ENCODE measurements around the gene CCL2.
A peak's percentile ranks its signal among the peaks of the same experiment; 100 is the strongest.

The CCL2 gene

DNA sequence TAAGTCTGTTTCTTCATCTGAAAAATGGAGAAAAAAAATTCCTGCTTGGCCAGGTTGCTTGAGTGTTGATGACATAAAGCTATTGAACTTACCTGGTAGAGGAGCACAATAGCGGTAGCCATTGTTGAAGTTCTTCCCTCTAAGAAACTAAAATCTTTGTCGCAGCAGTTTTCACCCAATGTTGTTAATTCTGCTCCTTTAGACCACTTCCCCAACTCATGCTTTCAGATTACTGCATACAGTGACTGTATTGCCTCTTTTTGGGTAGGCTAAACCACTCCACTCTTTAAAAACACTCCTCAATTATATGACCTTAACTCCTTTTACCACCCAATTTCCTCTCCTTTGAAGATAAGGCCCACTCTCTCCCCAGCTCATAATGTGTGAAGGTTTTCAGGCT lies 35.7 kb upstream of the CCL2 start:
- H3K4me3 ChIP-seq (ENCODE audit: low read depth in 1 of 2, low read length in 1 of 2): no peak overlapping the region
- H3K27me3 ChIP-seq: no peaks in the 10 kb centered on the region
- H3K9me3 ChIP-seq: no peaks in the 10 kb centered on the region
- H3K27ac ChIP-seq: peak overlapping the region; percentile 28
- no peaks in the 10 kb centered on the region for H3K36me3 ChIP-seq
- TF ChIP-seq, protein P1, sequence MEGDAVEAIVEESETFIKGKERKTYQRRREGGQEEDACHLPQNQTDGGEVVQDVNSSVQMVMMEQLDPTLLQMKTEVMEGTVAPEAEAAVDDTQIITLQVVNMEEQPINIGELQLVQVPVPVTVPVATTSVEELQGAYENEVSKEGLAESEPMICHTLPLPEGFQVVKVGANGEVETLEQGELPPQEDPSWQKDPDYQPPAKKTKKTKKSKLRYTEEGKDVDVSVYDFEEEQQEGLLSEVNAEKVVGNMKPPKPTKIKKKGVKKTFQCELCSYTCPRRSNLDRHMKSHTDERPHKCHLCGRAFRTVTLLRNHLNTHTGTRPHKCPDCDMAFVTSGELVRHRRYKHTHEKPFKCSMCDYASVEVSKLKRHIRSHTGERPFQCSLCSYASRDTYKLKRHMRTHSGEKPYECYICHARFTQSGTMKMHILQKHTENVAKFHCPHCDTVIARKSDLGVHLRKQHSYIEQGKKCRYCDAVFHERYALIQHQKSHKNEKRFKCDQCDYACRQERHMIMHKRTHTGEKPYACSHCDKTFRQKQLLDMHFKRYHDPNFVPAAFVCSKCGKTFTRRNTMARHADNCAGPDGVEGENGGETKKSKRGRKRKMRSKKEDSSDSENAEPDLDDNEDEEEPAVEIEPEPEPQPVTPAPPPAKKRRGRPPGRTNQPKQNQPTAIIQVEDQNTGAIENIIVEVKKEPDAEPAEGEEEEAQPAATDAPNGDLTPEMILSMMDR (IDR thresholded peaks at IDR 0.05): no peak
- peaks cover 14 to 27% of the 10 kb centered on the region in 2 experiments for H3K4me1 ChIP-seq (ENCODE audit: control insufficient read depth in 1 of 2, insufficient read depth in 1 of 2, low read depth in 1 of 2, low read length in 1 of 2)

GRCh38 chr17:34220045-34220751 lies 34.9 kb upstream of the CCL2 start:
- peaks cover 14 to 27% of the 10 kb centered on the region in 2 experiments for H3K4me1 ChIP-seq (ENCODE audit: control insufficient read depth in 1 of 2, insufficient read depth in 1 of 2, low read depth in 1 of 2, low read length in 1 of 2)

GRCh38 chr17:34220752-34221395 lies 34.2 kb upstream of the CCL2 start:
- Histone ChIP-seq H3K36me3 (no peaks in the 10 kb centered on the region), H3K9me3 (no peaks in the 10 kb centered on the region), H3K4me3 (ENCODE audit: low read depth in 1 of 2, low read length in 1 of 2) (peak overlapping the region in 1 of 2 experiments; percentile 10), H3K4me1 (ENCODE audit: control insufficient read depth in 1 of 2, insufficient read depth in 1 of 2, low read depth in 1 of 2, low read length in 1 of 2) (peaks cover 14 to 27% of the 10 kb centered on the region in 2 experiments), H3K27me3 (no peaks in the 10 kb centered on the region), H3K27ac (peak overlapping the region; percentile 60)
- TF ChIP-seq, protein P1 (IDR thresholded peaks at IDR 0.05): no peak

More at GRCh38 chr17:34220045-34220751, 34.9 kb upstream of the CCL2 start:
- Histone ChIP-seq H3K27me3 (no peaks in the 10 kb centered on the region), H3K4me3 (ENCODE audit: low read depth in 1 of 2, low read length in 1 of 2) (peak overlapping the region in 1 of 2 experiments; percentile 10), H3K27ac (peak overlapping the region; percentile 60), H3K36me3 (no peaks in the 10 kb centered on the region), H3K9me3 (no peaks in the 10 kb centered on the region)
- TF ChIP-seq, protein P1 (IDR thresholded peaks at IDR 0.05): no peak

GRCh38 chr17:34221411-34221810 lies 33.7 kb upstream of the CCL2 start:
- peaks cover 14 to 27% of the 10 kb centered on the region in 2 experiments for H3K4me1 ChIP-seq (ENCODE audit: control insufficient read depth in 1 of 2, insufficient read depth in 1 of 2, low read depth in 1 of 2, low read length in 1 of 2)
- H3K27ac ChIP-seq: no peak overlapping the region
- H3K4me3 ChIP-seq (ENCODE audit: low read depth in 1 of 2, low read length in 1 of 2): no peak overlapping the region

DNA sequence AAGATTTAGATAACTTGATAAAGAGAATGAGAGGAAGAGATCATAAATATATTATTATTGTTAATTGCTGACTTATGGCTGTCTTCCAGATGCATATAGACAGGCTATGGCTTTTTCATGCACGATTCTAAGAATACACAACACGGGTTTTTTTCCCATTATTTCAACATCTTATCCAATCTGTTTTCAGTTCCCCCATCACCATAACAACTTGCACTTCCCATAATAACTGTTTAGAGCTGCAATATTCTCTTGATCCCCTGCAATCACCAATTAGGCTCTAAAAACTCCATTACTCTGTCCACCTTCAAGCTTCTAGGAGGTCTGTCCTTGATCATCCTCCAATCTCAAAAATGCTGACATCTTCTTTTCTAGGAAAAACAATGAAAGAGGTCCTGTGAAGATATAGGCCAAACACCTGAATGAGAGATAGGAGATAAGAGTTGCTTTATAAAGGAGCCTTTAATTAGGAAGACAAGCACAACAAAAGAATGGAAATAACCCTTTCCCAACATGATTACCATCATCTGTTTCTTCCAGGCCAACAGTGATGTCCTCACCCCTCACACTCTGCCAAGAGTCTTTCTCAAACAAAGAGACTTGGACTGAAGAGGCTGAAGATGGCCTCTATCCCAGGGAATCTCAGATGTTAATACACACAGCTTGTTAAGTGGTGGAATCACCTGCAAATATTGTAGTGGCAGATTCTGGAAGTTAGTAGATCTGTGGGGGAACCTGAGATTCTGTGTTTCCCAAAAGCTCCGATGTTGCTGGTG lies 32.2 kb upstream of the CCL2 start:
- Histone ChIP-seq H3K4me3 (ENCODE audit: low read depth in 1 of 2, low read length in 1 of 2) (no peak overlapping the region), H3K27me3 (no peaks in the 10 kb centered on the region), H3K36me3 (no peaks in the 10 kb centered on the region), H3K27ac (no peak overlapping the region), H3K9me3 (no peaks in the 10 kb centered on the region), H3K4me1 (ENCODE audit: control insufficient read depth in 1 of 2, insufficient read depth in 1 of 2, low read depth in 1 of 2, low read length in 1 of 2) (peaks cover 14 to 27% of the 10 kb centered on the region in 2 experiments)
- TF ChIP-seq, protein P1 (IDR thresholded peaks at IDR 0.05): no peak

More at GRCh38 chr17:34221411-34221810, 33.7 kb upstream of the CCL2 start:
- no peaks in the 10 kb centered on the region for H3K36me3 ChIP-seq
- H3K27me3 ChIP-seq: no peaks in the 10 kb centered on the region
- TF ChIP-seq, protein P1 (IDR thresholded peaks at IDR 0.05): no peak
- no peaks in the 10 kb centered on the region for H3K9me3 ChIP-seq

Measured in neutrophil (primary cell).